Ascending aorta (tissue), 2 donors: ENCODE data around the gene TPRKB. TPM values are rescaled to one million over a fixed set of nuclear protein-coding genes. Genes with fewer than 3 reads are reported as not detected.
"Not testable (repeated sequence)": the region's sequence is repeated elsewhere in the genome, so short reads cannot be mapped to it uniquely, and the experiment has no call there.

Experiments used
- DNase-seq, 2 donors: peaks; one replicate each; pipeline ENCODE4 v3.0.0-alpha.2; 2019; ENCODE audit warnings: low spot score in 2 of 2
- H3K27ac ChIP-seq, 2 donors: fragments of 200-600 bp; sonication (generic); one replicate each; pipeline ENCODE4 v1.5.1; 2016 to 2017; ENCODE audit warnings: mild to moderate bottlenecking in 1 of 2
- H3K27me3 ChIP-seq: fragments of 200-600 bp; sonication (generic); one replicate; pipeline ENCODE4 v1.5.1; 2017
- H3K36me3 ChIP-seq, 2 donors: fragments of 200-600 bp; sonication (generic); one replicate each; pipeline ENCODE4 v1.5.1; 2016
- H3K4me1 ChIP-seq, 2 donors: fragments of 200-600 bp; sonication (generic); one replicate each; pipeline ENCODE4 v1.5.1; 2016 to 2017; ENCODE audit warnings: mild to moderate bottlenecking in 1 of 2
- H3K4me3 ChIP-seq, 2 donors: fragments of 200-600 bp; sonication (generic); one replicate each; pipeline ENCODE4 v1.5.1; 2016 to 2017; ENCODE audit warnings: mild to moderate bottlenecking in 1 of 2
- H3K9me3 ChIP-seq, 2 donors: fragments of 200-600 bp; sonication (generic); one replicate each; pipeline ENCODE4 v1.5.1; 2016
- CTCF ChIP-seq, 3 experiments: fragments of 200-600 bp in 2 of 3; fragments of 450-650 bp in 1 of 3; sonication (generic) in 2 of 3; IDR thresholded peaks; one replicate each; pipeline ENCODE4 v1.5.1; 2016 to 2019; ENCODE audit warnings: antibody characterized with exemption in 3 of 3, mild to moderate bottlenecking in 1 of 3, moderate library complexity in 1 of 3
- intact Hi-C: fragments of 100-400 bp; cut with DNase I; formaldehyde crosslinking; loops from one replicate; pipeline ENCODE4 v1.15.1; 2023
- total RNA-seq: library from RNA; depleted of rRNA; stranded (reverse); fragments of >200 nt; gene quantifications from one replicate; pipeline ENCODE4 v1.1.0, GENCODE V29; 2016

Gene TPRKB
- total RNA-seq, 1 donor from 2014 or later: 11.1 TPM

GRCh38 chr2:73707636-73708035 lies 29.5 kb downstream of the TPRKB start:
- intact Hi-C loops: no loop called here

DNA sequence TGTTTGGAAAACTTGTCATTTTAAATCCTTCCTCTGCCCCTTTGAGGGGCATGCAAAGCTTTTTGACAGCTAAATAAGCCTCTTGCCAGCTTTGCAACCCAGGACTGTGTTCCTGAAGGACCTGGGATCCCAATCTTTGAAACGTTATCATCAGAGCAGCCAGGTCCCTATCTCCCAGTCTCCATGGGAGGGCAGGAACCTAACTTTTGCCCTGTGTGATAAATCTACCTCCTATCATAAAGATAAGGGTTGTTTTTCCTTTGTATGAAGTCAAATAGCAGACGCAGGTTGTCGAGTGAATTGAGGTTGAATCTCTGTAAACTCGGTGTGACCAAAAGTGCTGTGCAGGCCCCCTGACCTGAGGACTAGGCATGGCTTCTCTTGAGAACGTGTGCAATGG lies 30.1 kb downstream of the TPRKB start:
- no peak for TF ChIP-seq CTCF (IDR thresholded peaks at IDR 0.05)
- DNase-seq: no peak
- H3K36me3 ChIP-seq: no peaks in the 10 kb centered on the region
- H3K27ac ChIP-seq: no peak overlapping the region
- no peaks in the 10 kb centered on the region for H3K27me3 ChIP-seq
- intact Hi-C loops: no loop called here
- no peaks in the 10 kb centered on the region for H3K4me1 ChIP-seq
- H3K4me3 ChIP-seq: no peak overlapping the region
- no peaks in the 10 kb centered on the region for H3K9me3 ChIP-seq

More at GRCh38 chr2:73707636-73708035, 29.5 kb downstream of the TPRKB start:
- Histone ChIP-seq H3K9me3 (no peaks in the 10 kb centered on the region), H3K36me3 (no peaks in the 10 kb centered on the region), H3K4me3 (no peak overlapping the region), H3K27ac (no peak overlapping the region), H3K4me1 (no peaks in the 10 kb centered on the region), H3K27me3 (no peaks in the 10 kb centered on the region)
- TF ChIP-seq CTCF (IDR thresholded peaks at IDR 0.05): no peak
- DNase-seq: no peak

GRCh38 chr2:73705091-73705490 lies 32.1 kb downstream of the TPRKB start:
- Histone ChIP-seq H3K9me3 (no peaks in the 10 kb centered on the region), H3K27ac (no peak overlapping the region), H3K4me1 (no peaks in the 10 kb centered on the region), H3K27me3 (no peaks in the 10 kb centered on the region), H3K36me3 (no peaks in the 10 kb centered on the region), H3K4me3 (no peak overlapping the region)
- TF ChIP-seq CTCF (IDR thresholded peaks at IDR 0.05): no peak
- intact Hi-C loops: no loop called here
- no peak for DNase-seq

GRCh38 chr2:73704285-73704684 lies 32.9 kb downstream of the TPRKB start:
- DNase-seq: no peak
- no peaks in the 10 kb centered on the region for H3K9me3 ChIP-seq
- H3K4me3 ChIP-seq: no peak overlapping the region
- no peaks in the 10 kb centered on the region for H3K36me3 ChIP-seq
- no peak overlapping the region for H3K27ac ChIP-seq
- no peaks in the 10 kb centered on the region for H3K27me3 ChIP-seq
- intact Hi-C loops: no loop called here
- H3K4me1 ChIP-seq: no peaks in the 10 kb centered on the region
- TF ChIP-seq CTCF (IDR thresholded peaks at IDR 0.05): no peak

DNA sequence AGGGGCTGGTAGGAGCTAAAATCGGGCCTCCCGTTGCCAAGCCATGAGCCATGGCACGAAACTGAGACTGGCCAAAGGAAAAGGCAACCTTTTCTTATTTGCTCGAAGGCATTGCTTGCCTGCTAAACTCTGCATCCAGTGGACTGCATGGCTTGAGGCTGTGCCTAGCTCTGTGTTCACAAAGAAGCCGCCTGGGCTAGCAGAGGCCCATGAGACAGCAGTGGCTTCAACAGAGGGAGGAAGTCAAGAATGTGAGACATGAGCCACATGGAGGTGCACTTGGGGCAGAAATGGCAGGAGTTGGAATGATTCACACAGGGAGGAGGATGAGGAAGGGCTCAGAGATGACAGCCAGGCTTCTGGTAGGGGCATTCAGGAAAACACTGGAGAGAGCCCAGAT lies 33.5 kb downstream of the TPRKB start:
- Histone ChIP-seq H3K4me1 (no peaks in the 10 kb centered on the region), H3K36me3 (no peaks in the 10 kb centered on the region), H3K27me3 (no peaks in the 10 kb centered on the region), H3K9me3 (no peaks in the 10 kb centered on the region), H3K4me3 (no peak overlapping the region), H3K27ac (no peak overlapping the region)
- TF ChIP-seq CTCF (IDR thresholded peaks at IDR 0.05): no peak
- intact Hi-C loops: no loop called here
- DNase-seq: no peak

DNA sequence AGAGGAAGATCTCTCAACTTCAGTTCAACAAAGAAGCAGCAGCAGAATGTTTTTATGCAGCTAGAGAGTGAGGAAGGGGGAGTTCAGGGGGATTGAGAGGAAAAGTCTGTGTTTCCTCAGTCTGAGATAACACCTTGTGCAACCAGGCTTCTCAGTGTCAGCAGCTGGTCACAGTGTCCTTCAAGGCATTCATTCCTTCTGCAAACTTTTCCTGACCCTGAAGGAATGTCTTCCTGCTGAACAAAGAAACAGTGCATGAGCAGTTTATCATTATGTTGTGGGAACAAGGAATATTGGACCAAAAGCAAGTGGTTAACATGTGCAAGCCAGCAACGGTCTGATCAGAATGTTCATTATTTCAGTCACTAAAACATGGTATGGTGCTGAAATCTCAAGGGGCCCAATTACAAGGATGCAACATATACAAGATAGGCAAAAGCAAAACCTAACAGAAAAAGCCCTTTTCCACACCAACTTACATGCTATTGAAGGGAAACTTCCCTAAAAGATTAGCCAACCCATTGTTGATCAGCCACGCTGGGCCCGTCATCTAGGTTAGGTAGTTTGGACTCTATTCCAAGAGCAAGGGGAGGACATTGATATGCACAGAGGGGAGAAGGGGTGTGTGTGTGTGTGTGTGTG lies 34.2 kb downstream of the TPRKB start:
- H3K27me3 ChIP-seq, DNase-seq, H3K4me3 ChIP-seq, intact Hi-C loops, H3K36me3 ChIP-seq, H3K27ac ChIP-seq, H3K4me1 ChIP-seq, H3K9me3 ChIP-seq: not testable (repeated sequence)
